ENCODE data around the gene RMND1. TPM values are rescaled to one million over a fixed set of nuclear protein-coding genes. Genes with fewer than 3 reads are reported as not detected.

Gene RMND1
- total RNA-seq, 1 donor from 2014 or later: 67.0 TPM

GRCh38 chr6:151445482-151445881 lies 6.4 kb downstream of the RMND1 start:
- H3K36me3 Mint-ChIP-seq (ENCODE audit: unreplicated experiment): no peaks in the 10 kb centered on the region
- TF ChIP-seq, protein P1, sequence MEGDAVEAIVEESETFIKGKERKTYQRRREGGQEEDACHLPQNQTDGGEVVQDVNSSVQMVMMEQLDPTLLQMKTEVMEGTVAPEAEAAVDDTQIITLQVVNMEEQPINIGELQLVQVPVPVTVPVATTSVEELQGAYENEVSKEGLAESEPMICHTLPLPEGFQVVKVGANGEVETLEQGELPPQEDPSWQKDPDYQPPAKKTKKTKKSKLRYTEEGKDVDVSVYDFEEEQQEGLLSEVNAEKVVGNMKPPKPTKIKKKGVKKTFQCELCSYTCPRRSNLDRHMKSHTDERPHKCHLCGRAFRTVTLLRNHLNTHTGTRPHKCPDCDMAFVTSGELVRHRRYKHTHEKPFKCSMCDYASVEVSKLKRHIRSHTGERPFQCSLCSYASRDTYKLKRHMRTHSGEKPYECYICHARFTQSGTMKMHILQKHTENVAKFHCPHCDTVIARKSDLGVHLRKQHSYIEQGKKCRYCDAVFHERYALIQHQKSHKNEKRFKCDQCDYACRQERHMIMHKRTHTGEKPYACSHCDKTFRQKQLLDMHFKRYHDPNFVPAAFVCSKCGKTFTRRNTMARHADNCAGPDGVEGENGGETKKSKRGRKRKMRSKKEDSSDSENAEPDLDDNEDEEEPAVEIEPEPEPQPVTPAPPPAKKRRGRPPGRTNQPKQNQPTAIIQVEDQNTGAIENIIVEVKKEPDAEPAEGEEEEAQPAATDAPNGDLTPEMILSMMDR (IDR thresholded peaks at IDR 0.05; ENCODE audit: partially characterized antibody, unreplicated experiment): no peak
- peaks cover 7% of the 10 kb centered on the region for H3K4me1 Mint-ChIP-seq (ENCODE audit: low read depth, unreplicated experiment)
- H3K27me3 Mint-ChIP-seq (ENCODE audit: unreplicated experiment): peaks cover 6% of the 10 kb centered on the region
- H3K4me3 Mint-ChIP-seq (ENCODE audit: unreplicated experiment): no peak overlapping the region
- DNase-seq: no peak
- no peak overlapping the region for H3K27ac Mint-ChIP-seq (ENCODE audit: unreplicated experiment)
- H3K9me3 Mint-ChIP-seq (ENCODE audit: unreplicated experiment): no peaks in the 10 kb centered on the region

DNA sequence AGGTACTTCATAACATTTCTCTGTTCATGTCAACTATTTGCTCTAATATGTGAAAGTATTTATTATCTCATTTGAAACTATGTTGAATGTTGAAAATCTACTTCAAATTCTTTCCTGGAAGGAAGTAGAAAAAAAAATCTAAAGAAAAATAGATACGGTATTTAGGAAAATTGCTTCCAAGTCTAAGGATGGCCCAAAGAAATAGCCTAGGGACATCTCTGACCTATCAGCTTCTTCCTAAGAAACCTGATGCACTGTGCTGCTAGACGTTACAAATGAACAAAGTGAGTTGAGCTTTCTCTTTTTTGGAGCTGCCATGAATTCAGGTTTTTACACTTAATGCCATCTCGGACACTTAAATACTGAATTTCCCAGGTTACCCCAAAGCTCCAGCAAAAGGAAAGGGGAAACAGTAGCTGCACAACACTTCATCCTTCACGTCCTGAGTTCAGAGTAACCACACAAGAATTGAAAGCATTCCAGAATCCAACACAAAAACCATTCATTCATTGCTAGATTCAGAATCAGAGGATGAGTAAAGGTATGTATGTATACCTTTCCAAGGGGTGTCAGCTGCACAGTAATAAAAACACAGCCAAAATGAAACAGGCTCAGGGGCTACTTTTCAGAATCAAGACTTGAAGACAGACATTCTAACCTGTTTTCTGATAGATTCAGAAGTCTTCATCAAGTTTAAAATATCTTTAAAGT lies 7.9 kb downstream of the RMND1 start:
- no peak for DNase-seq
- TF ChIP-seq, protein P1 (IDR thresholded peaks at IDR 0.05; ENCODE audit: partially characterized antibody, unreplicated experiment): no peak
- peaks cover 2% of the 10 kb centered on the region for H3K27me3 Mint-ChIP-seq (ENCODE audit: unreplicated experiment)
- no peak overlapping the region for H3K4me3 Mint-ChIP-seq (ENCODE audit: unreplicated experiment)
- H3K4me1 Mint-ChIP-seq (ENCODE audit: low read depth, unreplicated experiment): peaks cover 4% of the 10 kb centered on the region
- H3K27ac Mint-ChIP-seq (ENCODE audit: unreplicated experiment): no peak overlapping the region
- H3K36me3 Mint-ChIP-seq (ENCODE audit: unreplicated experiment): no peaks in the 10 kb centered on the region
- H3K9me3 Mint-ChIP-seq (ENCODE audit: unreplicated experiment): no peaks in the 10 kb centered on the region

DNA sequence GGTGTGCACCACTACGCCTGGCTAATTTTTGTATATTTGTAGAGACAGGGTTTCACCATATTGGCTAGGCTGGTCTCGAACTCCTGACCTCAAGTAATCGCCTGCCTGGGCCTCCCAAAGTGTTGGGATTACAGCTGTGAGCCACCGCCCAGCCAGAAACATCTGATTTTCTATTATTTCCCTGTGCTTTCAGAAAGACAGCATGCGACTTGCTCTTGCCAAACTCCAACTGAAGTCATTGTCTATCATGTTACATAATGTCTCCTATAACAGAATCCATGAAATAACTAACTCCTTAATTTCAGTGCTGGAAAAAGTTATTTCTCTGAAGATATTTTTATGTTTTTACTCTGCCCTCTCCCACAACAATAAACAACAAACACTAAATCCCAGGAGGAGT lies 8.5 kb downstream of the RMND1 start:
- Mint-ChIP-seq H3K9me3 (ENCODE audit: unreplicated experiment) (no peaks in the 10 kb centered on the region), H3K4me3 (ENCODE audit: unreplicated experiment) (no peak overlapping the region), H3K27ac (ENCODE audit: unreplicated experiment) (no peak overlapping the region), H3K4me1 (ENCODE audit: low read depth, unreplicated experiment) (peaks cover 4% of the 10 kb centered on the region), H3K27me3 (ENCODE audit: unreplicated experiment) (peaks cover 2% of the 10 kb centered on the region), H3K36me3 (ENCODE audit: unreplicated experiment) (no peaks in the 10 kb centered on the region)
- TF ChIP-seq, protein P1 (IDR thresholded peaks at IDR 0.05; ENCODE audit: partially characterized antibody, unreplicated experiment): no peak
- no peak for DNase-seq

DNA sequence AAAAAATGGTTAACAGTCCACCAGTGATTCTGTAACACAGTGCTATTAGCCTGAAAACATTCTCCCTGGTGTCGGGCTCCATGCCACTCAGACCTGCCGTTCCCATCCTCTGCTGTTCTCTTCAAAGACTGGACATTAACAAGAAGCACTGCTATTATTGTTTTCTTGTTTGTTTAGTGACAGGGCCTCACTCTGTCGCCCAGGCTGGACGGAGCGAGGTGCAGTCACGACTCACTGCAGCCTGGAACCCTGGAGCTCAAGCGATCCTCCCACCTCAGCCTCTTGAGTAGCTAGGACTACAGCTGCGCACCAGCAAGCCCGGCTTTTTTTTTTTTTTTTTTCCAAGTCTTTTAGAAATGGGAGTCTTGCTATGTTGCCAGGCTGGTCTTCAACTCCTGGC lies 9.6 kb downstream of the RMND1 start:
- H3K4me1 Mint-ChIP-seq (ENCODE audit: low read depth, unreplicated experiment): peaks cover 4% of the 10 kb centered on the region
- no peak overlapping the region for H3K27ac Mint-ChIP-seq (ENCODE audit: unreplicated experiment)
- TF ChIP-seq, protein P1 (IDR thresholded peaks at IDR 0.05; ENCODE audit: partially characterized antibody, unreplicated experiment): no peak
- peaks cover 2% of the 10 kb centered on the region for H3K27me3 Mint-ChIP-seq (ENCODE audit: unreplicated experiment)
- H3K36me3 Mint-ChIP-seq (ENCODE audit: unreplicated experiment): no peaks in the 10 kb centered on the region
- no peaks in the 10 kb centered on the region for H3K9me3 Mint-ChIP-seq (ENCODE audit: unreplicated experiment)
- no peak for DNase-seq
- H3K4me3 Mint-ChIP-seq (ENCODE audit: unreplicated experiment): no peak overlapping the region

DNA sequence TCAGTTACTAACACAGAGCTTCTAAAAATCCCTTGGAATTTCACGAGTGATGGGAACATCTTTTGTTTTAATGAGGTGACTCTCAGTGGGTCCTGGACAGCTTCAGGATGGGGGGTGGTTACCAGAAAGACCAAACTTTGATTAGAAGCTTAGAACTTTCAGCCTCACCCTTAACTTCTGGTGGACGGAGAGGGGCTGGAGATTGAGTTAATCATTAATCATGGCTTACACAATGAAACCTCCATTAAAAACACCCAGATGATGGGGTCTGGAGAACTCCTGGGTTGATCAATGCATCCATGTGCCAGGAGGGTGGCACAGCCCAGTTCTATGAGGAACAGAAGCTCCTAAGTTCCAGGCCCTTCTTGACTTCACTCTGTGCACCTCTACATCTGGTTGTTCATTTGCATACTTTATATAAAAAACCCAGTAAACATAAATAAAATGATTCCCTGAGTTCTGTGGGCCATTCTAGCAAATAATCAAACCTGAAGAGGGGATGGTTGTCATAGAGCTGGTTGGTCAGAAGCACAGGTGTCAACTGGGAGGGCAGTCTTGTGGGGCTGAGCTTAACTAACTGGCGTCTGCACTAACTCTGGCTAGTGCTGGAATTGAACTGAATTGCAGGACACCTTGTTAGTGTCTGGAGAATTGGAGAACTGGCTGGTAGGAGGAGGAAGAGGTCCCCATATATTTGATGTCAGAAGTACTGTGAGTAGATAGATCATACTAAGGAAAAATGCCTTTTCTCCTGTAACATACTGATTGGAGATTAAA lies 10.3 kb downstream of the RMND1 start:
- Mint-ChIP-seq H3K4me1 (ENCODE audit: low read depth, unreplicated experiment) (peaks cover 6% of the 10 kb centered on the region), H3K27me3 (ENCODE audit: unreplicated experiment) (no peaks in the 10 kb centered on the region), H3K4me3 (ENCODE audit: unreplicated experiment) (no peak overlapping the region), H3K9me3 (ENCODE audit: unreplicated experiment) (no peaks in the 10 kb centered on the region), H3K36me3 (ENCODE audit: unreplicated experiment) (no peaks in the 10 kb centered on the region), H3K27ac (ENCODE audit: unreplicated experiment) (peak overlapping the region; percentile 33)
- TF ChIP-seq, protein P1 (IDR thresholded peaks at IDR 0.05; ENCODE audit: partially characterized antibody, unreplicated experiment): no peak
- DNase-seq: no peak
